Measurements from ENCODE around the gene SLC6A11.

The SLC6A11 gene

DNA sequence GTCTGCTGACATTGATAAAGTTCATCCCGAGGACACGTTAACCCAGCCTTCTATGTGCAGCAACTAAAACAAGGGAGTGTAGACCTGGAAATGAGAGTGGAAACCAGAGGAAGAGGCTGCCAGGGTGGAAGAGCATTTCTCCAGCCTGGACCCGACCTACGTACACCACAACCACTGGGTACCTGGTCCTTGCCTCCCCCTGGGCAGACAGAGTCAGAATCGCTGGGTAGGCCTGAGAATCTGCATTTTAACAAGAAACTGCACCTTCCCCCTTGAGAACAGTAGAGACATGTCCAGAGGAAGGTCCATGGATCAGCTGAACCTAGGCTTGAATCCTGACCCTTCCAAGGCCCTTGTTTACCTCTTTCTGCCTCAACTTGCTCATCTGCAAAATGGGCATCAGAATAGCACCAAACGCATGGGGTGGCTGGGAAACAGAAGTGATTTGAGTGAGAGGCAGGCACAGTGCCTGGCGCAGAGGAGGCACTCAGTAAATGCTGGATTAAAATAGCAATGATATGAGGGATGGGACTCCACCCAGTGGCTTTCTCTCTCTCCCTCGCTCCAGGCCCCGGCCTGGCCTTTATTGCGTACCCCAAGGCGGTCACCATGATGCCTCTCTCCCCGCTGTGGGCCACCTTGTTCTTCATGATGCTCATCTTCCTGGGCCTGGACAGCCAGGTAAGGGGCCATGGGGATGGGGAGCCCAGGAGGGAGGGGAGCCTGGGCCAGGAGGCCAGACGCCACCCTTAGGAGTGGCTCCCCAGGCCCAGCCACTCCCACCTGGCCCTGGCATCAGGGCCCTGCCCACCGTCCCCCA, 109.6 kb downstream of the SLC6A11 start:
- H3K9me3 Mint-ChIP-seq, result no peaks in the 10 kb centered on the region
- no peaks in the 10 kb centered on the region for H3K36me3 Mint-ChIP-seq
- H3K4me1 Mint-ChIP-seq, result no peaks in the 10 kb centered on the region
- H3K4me3 Mint-ChIP-seq, result no peak overlapping the region
- no peak overlapping the region for H3K27ac Mint-ChIP-seq
- peaks cover 7% of the 10 kb centered on the region for H3K27me3 Mint-ChIP-seq

GRCh38 chr3:10926256-10926810, 110.3 kb downstream of the SLC6A11 start:
- no peak overlapping the region for H3K27ac Mint-ChIP-seq
- H3K9me3 Mint-ChIP-seq, result no peaks in the 10 kb centered on the region
- peaks cover 3% of the 10 kb centered on the region for H3K27me3 Mint-ChIP-seq
- no peak overlapping the region for H3K4me3 Mint-ChIP-seq
- no peaks in the 10 kb centered on the region for H3K4me1 Mint-ChIP-seq
- H3K36me3 Mint-ChIP-seq, result no peaks in the 10 kb centered on the region

GRCh38 chr3:10926811-10927521, 110.9 kb downstream of the SLC6A11 start:
- H3K27me3 Mint-ChIP-seq, result peaks cover 1% of the 10 kb centered on the region
- no peak overlapping the region for H3K27ac Mint-ChIP-seq
- no peaks in the 10 kb centered on the region for H3K9me3 Mint-ChIP-seq
- H3K4me3 Mint-ChIP-seq, result no peak overlapping the region
- H3K36me3 Mint-ChIP-seq, result no peaks in the 10 kb centered on the region
- no peaks in the 10 kb centered on the region for H3K4me1 Mint-ChIP-seq

- Mint-ChIP-seq H3K27me3 (no peaks in the 10 kb centered on the region), H3K27ac (no peak overlapping the region), H3K4me1 (no peaks in the 10 kb centered on the region), H3K9me3 (no peaks in the 10 kb centered on the region), H3K36me3 (no peaks in the 10 kb centered on the region), H3K4me3 (no peak overlapping the region)
Observed at GRCh38 chr3:10927551-10927950, 111.5 kb downstream of the SLC6A11 start.

DNA sequence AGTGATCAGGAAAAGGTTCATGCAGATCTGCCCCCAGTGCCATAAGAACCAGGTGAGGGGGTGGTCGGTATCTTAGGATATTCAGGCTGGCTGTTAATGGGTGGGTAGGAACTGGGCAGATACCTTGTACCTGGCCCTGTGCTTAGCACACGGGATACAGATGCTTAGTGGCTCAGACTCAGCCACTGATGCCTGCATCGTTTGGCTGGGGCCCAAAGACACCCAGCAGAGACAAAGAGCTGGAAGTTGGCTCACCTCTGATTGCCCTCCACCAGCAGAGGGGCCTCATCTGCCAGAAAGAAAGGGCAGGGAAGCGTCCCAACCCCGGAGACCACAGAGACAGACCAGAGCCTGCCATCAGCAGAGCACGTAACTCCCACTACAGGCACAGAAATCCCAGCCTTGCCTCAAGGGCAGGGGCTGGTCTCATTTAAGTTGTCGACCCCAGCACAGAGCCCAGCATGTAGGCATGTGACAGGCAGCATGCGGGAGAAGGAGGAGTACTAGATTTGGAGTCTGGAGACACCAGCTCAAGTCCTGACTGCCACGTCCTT, 112.5 kb downstream of the SLC6A11 start:
- H3K9me3 Mint-ChIP-seq, result no peaks in the 10 kb centered on the region
- H3K36me3 Mint-ChIP-seq, result no peaks in the 10 kb centered on the region
- no peaks in the 10 kb centered on the region for H3K4me1 Mint-ChIP-seq

DNA sequence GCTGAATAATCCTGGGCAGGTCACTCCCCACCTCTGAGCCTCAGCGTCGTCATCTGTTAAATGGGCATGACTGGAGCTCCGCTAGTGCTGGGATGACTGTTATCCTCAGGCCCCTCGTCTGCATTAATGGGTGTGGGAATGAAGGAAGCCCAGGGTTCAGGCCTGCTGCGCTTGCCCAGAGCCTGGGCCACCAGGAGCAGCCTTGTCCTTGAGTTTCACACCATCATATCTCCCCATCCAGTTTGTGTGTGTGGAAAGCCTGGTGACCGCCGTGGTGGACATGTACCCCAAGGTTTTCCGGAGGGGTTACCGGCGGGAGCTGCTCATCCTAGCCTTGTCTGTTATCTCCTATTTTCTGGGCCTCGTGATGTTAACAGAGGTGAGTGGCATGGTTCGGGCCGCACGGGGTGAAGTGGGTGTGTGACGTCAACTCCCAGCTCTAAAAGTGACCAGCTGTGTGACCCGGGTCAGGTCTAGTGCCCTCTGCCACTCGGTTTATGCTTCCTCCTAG, 113.0 kb downstream of the SLC6A11 start:
- no peaks in the 10 kb centered on the region for H3K9me3 Mint-ChIP-seq
- H3K27me3 Mint-ChIP-seq, result no peaks in the 10 kb centered on the region

More for the DNA sequence above, 112.5 kb downstream of the SLC6A11 start:
- H3K4me3 Mint-ChIP-seq, result no peak overlapping the region
- H3K27ac Mint-ChIP-seq, result no peak overlapping the region
- H3K27me3 Mint-ChIP-seq, result no peaks in the 10 kb centered on the region

DNA sequence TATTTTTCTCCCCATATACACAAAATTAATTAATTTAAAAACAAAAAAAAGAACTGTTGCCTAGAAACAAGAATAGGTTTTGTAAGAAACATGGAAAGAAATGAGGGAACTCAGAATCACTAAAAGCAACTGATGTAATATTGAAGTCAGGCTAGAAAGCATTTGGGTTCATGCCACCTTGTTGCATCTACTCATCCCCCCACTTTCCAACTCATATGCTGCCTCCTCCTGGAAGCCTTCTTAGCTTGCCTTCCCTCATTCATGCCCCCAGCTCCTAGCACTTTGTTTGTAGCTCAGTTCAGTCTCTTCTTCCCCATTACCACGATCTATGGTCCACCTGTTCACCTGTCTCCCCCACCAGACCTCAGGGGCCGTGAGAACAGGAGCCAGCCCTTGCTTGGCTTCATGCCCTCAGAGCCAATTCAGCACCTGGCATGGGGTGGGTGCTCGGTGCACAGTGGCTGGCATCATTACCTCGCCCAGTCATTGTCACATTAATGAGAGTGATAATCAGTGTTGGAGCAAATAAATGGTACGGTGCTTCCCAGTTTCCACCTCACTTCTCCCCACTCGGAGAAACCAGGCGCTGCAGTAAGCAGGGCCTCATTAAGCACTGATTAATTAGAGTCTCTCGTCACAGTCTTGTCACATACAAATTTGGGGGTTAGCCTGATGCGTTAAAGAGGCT, 114.1 kb downstream of the SLC6A11 start:
- no peaks in the 10 kb centered on the region for H3K36me3 Mint-ChIP-seq
- no peak overlapping the region for H3K4me3 Mint-ChIP-seq
- H3K9me3 Mint-ChIP-seq, result no peaks in the 10 kb centered on the region
- no peak overlapping the region for H3K27ac Mint-ChIP-seq
- no peaks in the 10 kb centered on the region for H3K4me1 Mint-ChIP-seq
- no peaks in the 10 kb centered on the region for H3K27me3 Mint-ChIP-seq

More for the DNA sequence above, 113.0 kb downstream of the SLC6A11 start:
- no peaks in the 10 kb centered on the region for H3K4me1 Mint-ChIP-seq
- H3K36me3 Mint-ChIP-seq, result no peaks in the 10 kb centered on the region
- no peak overlapping the region for H3K27ac Mint-ChIP-seq
- H3K4me3 Mint-ChIP-seq, result no peak overlapping the region

DNA sequence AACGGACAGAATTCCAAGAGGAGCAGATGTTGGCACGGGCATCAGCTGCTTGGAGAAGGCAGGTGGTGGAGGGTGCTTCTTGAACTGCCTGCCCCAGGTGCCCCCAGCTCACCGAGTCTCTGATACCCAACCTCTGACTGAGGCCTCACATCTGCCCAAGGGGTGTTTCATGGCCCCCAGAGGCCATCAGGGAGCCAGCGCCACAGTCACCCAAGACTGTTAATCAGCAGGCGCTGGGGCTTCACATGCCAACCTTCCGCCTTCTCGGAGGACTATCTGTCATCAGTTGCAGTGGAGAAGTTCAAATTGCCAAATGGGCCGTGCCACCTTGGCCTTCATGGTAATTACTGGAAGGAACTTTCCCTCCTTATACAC, 114.6 kb downstream of the SLC6A11 start:
- Mint-ChIP-seq H3K9me3 (no peaks in the 10 kb centered on the region), H3K4me1 (no peaks in the 10 kb centered on the region), H3K36me3 (no peaks in the 10 kb centered on the region), H3K4me3 (no peak overlapping the region), H3K27me3 (no peaks in the 10 kb centered on the region), H3K27ac (no peak overlapping the region)

- H3K27me3 Mint-ChIP-seq, result no peaks in the 10 kb centered on the region
- no peaks in the 10 kb centered on the region for H3K9me3 Mint-ChIP-seq
- no peak overlapping the region for H3K27ac Mint-ChIP-seq
- no peaks in the 10 kb centered on the region for H3K36me3 Mint-ChIP-seq
- no peaks in the 10 kb centered on the region for H3K4me1 Mint-ChIP-seq
- H3K4me3 Mint-ChIP-seq, result no peak overlapping the region
Observed at GRCh38 chr3:10932596-10932995, 116.6 kb downstream of the SLC6A11 start.

GRCh38 chr3:10933021-10933420, 117.0 kb downstream of the SLC6A11 start:
- Mint-ChIP-seq H3K9me3 (no peaks in the 10 kb centered on the region), H3K36me3 (no peaks in the 10 kb centered on the region), H3K27me3 (no peaks in the 10 kb centered on the region), H3K4me3 (no peak overlapping the region), H3K27ac (no peak overlapping the region), H3K4me1 (no peaks in the 10 kb centered on the region)

- H3K27me3 Mint-ChIP-seq, result no peaks in the 10 kb centered on the region
- no peak overlapping the region for H3K4me3 Mint-ChIP-seq
- no peaks in the 10 kb centered on the region for H3K36me3 Mint-ChIP-seq
- H3K4me1 Mint-ChIP-seq, result no peaks in the 10 kb centered on the region
- H3K9me3 Mint-ChIP-seq, result no peaks in the 10 kb centered on the region
- H3K27ac Mint-ChIP-seq, result no peak overlapping the region
Observed at GRCh38 chr3:10933470-10933804, 117.4 kb downstream of the SLC6A11 start.

DNA sequence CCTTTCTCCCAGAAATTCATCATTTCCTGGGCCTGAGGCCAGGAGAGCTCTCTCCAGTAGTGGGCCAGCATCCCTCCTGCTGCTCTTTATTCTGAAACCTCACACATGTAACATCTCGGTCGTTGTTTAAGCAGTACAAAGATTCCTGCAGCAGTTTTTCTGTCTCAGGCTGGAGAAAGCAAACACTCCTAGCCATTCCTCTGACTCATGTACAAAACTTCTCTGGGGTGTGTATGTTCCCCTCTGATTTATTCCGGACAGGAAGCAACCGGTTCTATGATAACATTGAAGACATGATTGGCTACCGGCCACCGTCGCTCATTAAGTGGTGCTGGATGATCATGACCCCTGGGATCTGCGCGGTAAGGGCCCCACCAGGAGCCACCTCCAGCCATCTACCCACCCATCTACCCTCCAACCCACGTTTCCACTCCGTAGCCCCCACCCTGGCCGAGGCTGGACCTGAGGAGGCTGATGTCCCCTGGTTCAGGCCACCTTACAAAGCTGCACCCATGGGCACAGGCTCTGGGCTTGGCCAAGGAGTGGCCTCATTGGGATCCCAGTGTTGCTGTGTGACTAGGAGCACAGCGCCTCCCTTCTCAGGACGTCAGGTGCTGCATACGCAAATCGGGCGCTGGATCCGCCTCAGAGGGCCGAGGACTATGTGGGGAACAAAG, 117.9 kb downstream of the SLC6A11 start:
- Mint-ChIP-seq H3K4me1 (no peaks in the 10 kb centered on the region), H3K9me3 (no peaks in the 10 kb centered on the region), H3K27ac (no peak overlapping the region), H3K36me3 (no peaks in the 10 kb centered on the region), H3K27me3 (no peaks in the 10 kb centered on the region), H3K4me3 (no peak overlapping the region)

GRCh38 chr3:10935028-10935427, 119.0 kb downstream of the SLC6A11 start:
- no peaks in the 10 kb centered on the region for H3K9me3 Mint-ChIP-seq
- H3K4me3 Mint-ChIP-seq, result no peak overlapping the region
- H3K36me3 Mint-ChIP-seq, result no peaks in the 10 kb centered on the region
- no peak overlapping the region for H3K27ac Mint-ChIP-seq
- no peaks in the 10 kb centered on the region for H3K27me3 Mint-ChIP-seq
- no peaks in the 10 kb centered on the region for H3K4me1 Mint-ChIP-seq

DNA sequence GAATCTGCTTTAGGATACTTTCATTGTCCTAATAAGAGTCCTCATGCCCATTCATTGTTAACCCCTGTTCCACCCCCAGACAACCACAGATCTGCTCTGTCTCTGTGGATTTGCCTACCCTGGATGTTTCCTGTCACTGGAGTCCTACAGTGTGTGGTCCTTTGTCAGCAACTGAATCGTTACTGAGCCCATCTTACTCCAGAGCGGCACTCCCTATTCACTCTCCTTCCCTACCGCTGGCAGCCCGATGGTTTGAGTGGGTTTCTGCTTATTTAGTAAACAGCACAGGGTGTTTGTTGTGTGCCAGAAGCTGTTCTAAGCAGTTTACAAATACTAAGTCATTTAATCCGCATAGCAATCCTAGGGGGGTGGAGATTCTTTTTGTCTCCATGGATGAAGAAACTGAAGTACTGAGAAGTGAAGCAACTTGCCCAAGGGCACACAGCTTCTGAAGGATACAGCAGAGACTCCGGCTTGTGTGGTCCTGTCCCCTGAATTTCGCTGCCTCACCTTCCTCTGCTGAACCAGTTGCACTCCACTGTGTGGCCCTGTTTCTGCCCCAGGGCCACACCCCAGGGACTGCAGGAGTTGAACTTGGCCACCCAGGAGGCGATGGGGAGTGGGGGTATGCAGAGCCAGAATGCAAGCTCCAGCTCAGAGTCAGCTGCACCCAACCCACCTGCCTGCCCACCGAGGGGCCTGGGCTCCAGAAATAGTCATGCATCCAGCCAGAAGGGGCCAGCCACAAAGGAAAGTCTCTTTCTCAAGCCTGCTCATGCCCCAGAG, 120.0 kb downstream of the SLC6A11 start:
- Mint-ChIP-seq H3K27me3 (no peaks in the 10 kb centered on the region), H3K4me1 (no peaks in the 10 kb centered on the region), H3K4me3 (no peak overlapping the region), H3K9me3 (no peaks in the 10 kb centered on the region), H3K27ac (no peak overlapping the region), H3K36me3 (no peaks in the 10 kb centered on the region)

Data from activated naive CD4-positive, alpha-beta T cell treated with anti-CD3 and anti-CD28 coated beads, Interleukin-2, amount 50 U/mL, for 24 hours (primary cell).